Karpas-422 (cell line): ENCODE data around the gene MEOX2. TPM values are rescaled to one million over a fixed set of nuclear protein-coding genes. Genes with fewer than 3 reads are reported as not detected.

Experiments
- DNase-seq: peaks from one replicate; pipeline ENCODE4 v3.0.0-alpha.2; 2015
- H2AFZ ChIP-seq: fragments of 200-600 bp; sonication (generic); 2 replicates; pipeline ENCODE4 v1.6.1; 2014; ENCODE audit warnings: antibody characterized with exemption, low read length, mixed read lengths
- H3K27ac ChIP-seq: fragments of 200-600 bp; sonication (generic); 2 replicates; pipeline ENCODE4 v1.5.1; 2014; ENCODE audit warnings: mild to moderate bottlenecking, low read length, moderate library complexity
- H3K27me3 ChIP-seq: fragments of 200-600 bp; sonication (generic); 2 replicates; pipeline ENCODE4 v1.6.1; 2014; ENCODE audit warnings: low read length, mixed read lengths
- H3K36me3 ChIP-seq: fragments of 200-600 bp; sonication (generic); 2 replicates; pipeline ENCODE4 v1.6.1; 2014; ENCODE audit warnings: low read length, mixed read lengths; ENCODE audit not compliant: insufficient read depth
- H3K4me1 ChIP-seq: fragments of 200-600 bp; sonication (generic); 2 replicates; pipeline ENCODE4 v1.6.1; 2014; ENCODE audit warnings: mild to moderate bottlenecking, low read length, mixed read lengths
- H3K4me2 ChIP-seq: fragments of 200-600 bp; sonication (generic); 2 replicates; pipeline ENCODE4 v1.6.1; 2014; ENCODE audit warnings: low read length, low read depth, mild to moderate bottlenecking; ENCODE audit not compliant: poor library complexity, severe bottlenecking
- H3K4me3 ChIP-seq: fragments of 200-600 bp; sonication (generic); 2 replicates; pipeline ENCODE4 v1.5.1; 2014; ENCODE audit warnings: mild to moderate bottlenecking, antibody characterized with exemption, low read length, mixed read lengths
- H3K79me2 ChIP-seq: fragments of 200-600 bp; sonication (generic); 2 replicates; pipeline ENCODE4 v1.6.1; 2014; ENCODE audit warnings: mild to moderate bottlenecking, low read length, mixed read lengths
- H3K9ac ChIP-seq: fragments of 200-600 bp; sonication (generic); 2 replicates; pipeline ENCODE4 v1.6.0; 2014; ENCODE audit warnings: low read length
- H3K9me2 ChIP-seq: fragments of 200-600 bp; sonication (generic), shearing (Covaris generic); replicated peaks from 2 replicates; pipeline ENCODE4 v1.6.0; 2014; ENCODE audit warnings: mild to moderate bottlenecking, low read length, moderate library complexity; ENCODE audit not compliant: insufficient read depth
- H3K9me3 ChIP-seq: fragments of 300-700, 200-600 bp; sonication (generic); 2 replicates; pipeline ENCODE4 v1.6.1; 2014; ENCODE audit warnings: low read length, mixed read lengths
- H4K20me1 ChIP-seq: fragments of 200-600 bp; sonication (generic); 2 replicates; pipeline ENCODE4 v1.6.1; 2014; ENCODE audit warnings: mild to moderate bottlenecking, antibody characterized with exemption, low read length, low read depth; ENCODE audit not compliant: insufficient read depth
- total RNA-seq: library from RNA; depleted of rRNA; stranded (reverse); fragments of >200 nt; shearing (Covaris generic); gene quantifications from 2 replicates; pipeline ENCODE4 v1.2.3, GENCODE V29; 2014; ENCODE audit warnings: low replicate concordance

Gene MEOX2
- total RNA-seq, 1 experiment from 2014 or later = not detected

DNA sequence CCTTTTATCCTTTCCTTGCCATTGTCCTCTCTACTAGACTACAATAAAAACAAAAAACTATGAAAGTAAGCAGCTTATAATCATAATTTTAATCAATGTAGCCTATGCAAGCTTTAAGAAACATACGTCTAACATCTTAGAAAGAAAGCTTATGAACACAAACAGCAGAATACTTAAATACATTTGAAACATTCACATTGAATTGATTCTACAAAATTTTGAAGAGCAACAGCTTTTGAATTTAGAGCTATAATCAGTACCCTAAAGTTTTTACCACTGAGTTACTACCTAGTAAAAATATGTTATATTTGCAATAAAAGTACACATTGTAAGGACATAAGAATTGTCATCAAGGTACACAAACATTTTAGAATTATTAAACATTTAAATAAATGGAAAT, 7.2 kb downstream of the MEOX2 start:
- Histone ChIP-seq H3K79me2 (no peaks in the 10 kb centered on the region), H3K9ac (no peak overlapping the region), H3K4me1 (no peaks in the 10 kb centered on the region), H3K4me2 (no peak overlapping the region), H3K27ac (no peak overlapping the region), H3K27me3 (no peaks in the 10 kb centered on the region), H4K20me1 (no peaks in the 10 kb centered on the region), H2AFZ (no peak overlapping the region), H3K9me2 (no peaks in the 10 kb centered on the region), H3K36me3 (no peaks in the 10 kb centered on the region), H3K4me3 (no peak overlapping the region), H3K9me3 (peaks cover 4% of the 10 kb centered on the region; the same call in 1 of the 2 replicates)
- no peak for DNase-seq

DNA sequence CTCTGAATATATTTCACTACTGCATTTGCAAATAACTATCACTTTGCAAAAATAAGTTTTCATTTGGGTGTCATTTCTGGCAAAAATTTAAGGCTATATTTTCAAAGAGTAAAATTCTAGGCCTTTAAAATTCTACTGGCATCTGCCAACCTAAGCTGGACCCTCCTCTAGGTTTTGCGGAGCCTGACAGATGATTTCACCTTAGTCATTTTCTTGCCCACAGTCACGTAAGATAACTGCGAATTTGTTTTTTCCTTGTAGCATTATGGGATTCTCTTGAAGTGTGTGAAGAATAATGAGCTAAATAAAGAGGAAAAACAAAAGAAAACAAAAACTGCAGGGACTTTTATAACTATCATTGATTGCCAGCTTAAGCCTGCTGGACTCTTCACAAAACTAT, 7.8 kb downstream of the MEOX2 start:
- H3K4me3 ChIP-seq = no peak overlapping the region
- H3K9ac ChIP-seq = no peak overlapping the region
- H2AFZ ChIP-seq = no peak overlapping the region
- H3K27ac ChIP-seq = no peak overlapping the region
- H3K9me2 ChIP-seq = no peaks in the 10 kb centered on the region
- H4K20me1 ChIP-seq = no peaks in the 10 kb centered on the region
- peaks cover 4% of the 10 kb centered on the region; the same call in 1 of the 2 replicates for H3K9me3 ChIP-seq
- no peaks in the 10 kb centered on the region for H3K4me1 ChIP-seq
- H3K36me3 ChIP-seq = no peaks in the 10 kb centered on the region
- DNase-seq = no peak
- H3K4me2 ChIP-seq = no peak overlapping the region
- no peaks in the 10 kb centered on the region for H3K79me2 ChIP-seq
- H3K27me3 ChIP-seq = no peaks in the 10 kb centered on the region

DNA sequence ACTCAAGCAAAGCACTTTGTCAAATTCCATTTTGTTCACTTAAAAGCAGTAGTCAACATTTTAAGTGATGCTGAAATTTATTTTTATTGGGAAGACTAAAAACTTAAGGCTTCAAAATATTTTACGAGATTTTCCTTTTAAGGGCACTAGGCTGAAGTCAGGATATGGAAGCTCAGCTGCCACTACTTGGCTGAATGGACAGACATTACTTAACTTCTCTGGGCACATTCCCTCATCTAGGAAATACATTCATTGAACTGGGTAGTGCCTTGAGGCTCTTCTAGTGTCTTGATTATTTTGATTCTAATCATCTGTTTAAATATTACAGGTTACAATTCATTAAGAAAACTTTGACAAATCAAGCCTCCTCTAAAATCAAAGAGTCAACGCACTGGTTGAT, 11.1 kb downstream of the MEOX2 start:
- Histone ChIP-seq H3K27ac (no peak overlapping the region), H3K9me2 (no peaks in the 10 kb centered on the region), H3K4me3 (no peak overlapping the region), H2AFZ (no peak overlapping the region), H3K4me2 (no peak overlapping the region), H4K20me1 (no peaks in the 10 kb centered on the region), H3K4me1 (no peaks in the 10 kb centered on the region), H3K9ac (no peak overlapping the region), H3K9me3 (peaks cover 3% of the 10 kb centered on the region; the same call in 1 of the 2 replicates), H3K79me2 (no peaks in the 10 kb centered on the region), H3K27me3 (no peaks in the 10 kb centered on the region), H3K36me3 (no peaks in the 10 kb centered on the region)
- no peak for DNase-seq

DNA sequence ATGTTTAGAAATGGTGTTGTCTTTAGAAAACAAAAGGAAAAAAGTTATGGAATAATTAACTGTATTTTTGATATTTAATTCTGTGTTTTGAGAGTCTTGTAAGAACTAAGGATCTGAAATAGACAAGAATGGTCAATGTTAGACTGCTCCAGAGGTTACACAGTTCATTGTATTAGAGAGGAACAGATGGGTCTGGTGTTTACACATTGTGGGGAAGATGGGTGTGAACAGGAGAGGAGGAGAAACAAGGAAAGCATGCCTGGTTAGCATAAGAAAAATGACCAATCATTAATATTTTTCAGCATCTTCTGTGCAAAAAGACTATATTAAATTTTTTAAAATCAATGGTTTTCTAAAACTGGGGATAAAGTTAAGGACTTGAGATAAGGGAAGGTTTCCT, 11.9 kb downstream of the MEOX2 start:
- DNase-seq = no peak
- no peak overlapping the region for H3K9ac ChIP-seq

DNA sequence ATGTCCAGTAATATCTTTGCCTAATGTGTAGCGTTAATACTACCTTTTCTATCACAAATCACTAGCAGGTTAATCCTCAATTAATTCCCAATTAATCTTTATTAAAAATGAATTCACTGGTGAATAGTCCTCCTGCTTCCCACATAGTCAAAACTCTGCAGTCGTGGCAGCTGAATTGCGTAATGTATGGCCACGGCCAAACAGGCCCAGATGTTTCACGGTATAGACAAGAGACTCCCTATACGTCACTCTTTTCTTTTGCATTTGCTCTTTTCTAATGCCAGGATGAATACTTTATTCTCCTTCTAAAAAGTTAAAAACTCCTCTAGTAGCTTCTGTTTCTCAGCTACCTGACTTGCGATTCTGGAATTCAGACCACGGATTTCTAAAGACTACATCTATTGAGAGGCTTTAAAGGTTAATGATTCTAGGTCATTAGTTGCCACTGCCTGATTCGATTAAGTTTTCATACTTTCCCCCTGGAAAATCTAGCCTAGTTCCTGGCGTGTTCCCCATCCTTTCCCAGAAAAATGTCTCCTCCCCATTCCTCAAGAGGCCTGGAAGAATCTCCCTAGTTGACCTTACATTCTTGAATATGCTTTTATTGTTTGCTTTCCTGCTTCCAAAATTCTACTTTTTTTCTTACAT, 16.9 kb downstream of the MEOX2 start:
- Histone ChIP-seq H3K36me3 (no peaks in the 10 kb centered on the region), H3K27ac (no peak overlapping the region), H2AFZ (no peak overlapping the region), H3K9me3 (0 out of 2 replicates have a peak, but pooled peaks cover 3% of the 10 kb centered on the region), H3K4me1 (no peaks in the 10 kb centered on the region), H4K20me1 (no peaks in the 10 kb centered on the region), H3K27me3 (no peaks in the 10 kb centered on the region), H3K4me2 (no peak overlapping the region), H3K4me3 (no peak overlapping the region), H3K9ac (no peak overlapping the region), H3K79me2 (no peaks in the 10 kb centered on the region), H3K9me2 (no peaks in the 10 kb centered on the region)
- no peak for DNase-seq

More for the DNA sequence above, 11.9 kb downstream of the MEOX2 start:
- no peaks in the 10 kb centered on the region for H3K79me2 ChIP-seq
- H3K4me2 ChIP-seq = no peak overlapping the region
- no peaks in the 10 kb centered on the region for H4K20me1 ChIP-seq
- no peaks in the 10 kb centered on the region for H3K4me1 ChIP-seq
- no peaks in the 10 kb centered on the region for H3K9me2 ChIP-seq
- no peak overlapping the region for H3K4me3 ChIP-seq
- H3K36me3 ChIP-seq = no peaks in the 10 kb centered on the region
- H3K9me3 ChIP-seq = 0 out of 2 replicates have a peak, but pooled peaks cover 3% of the 10 kb centered on the region
- no peaks in the 10 kb centered on the region for H3K27me3 ChIP-seq
- no peak overlapping the region for H3K27ac ChIP-seq
- H2AFZ ChIP-seq = no peak overlapping the region

DNA sequence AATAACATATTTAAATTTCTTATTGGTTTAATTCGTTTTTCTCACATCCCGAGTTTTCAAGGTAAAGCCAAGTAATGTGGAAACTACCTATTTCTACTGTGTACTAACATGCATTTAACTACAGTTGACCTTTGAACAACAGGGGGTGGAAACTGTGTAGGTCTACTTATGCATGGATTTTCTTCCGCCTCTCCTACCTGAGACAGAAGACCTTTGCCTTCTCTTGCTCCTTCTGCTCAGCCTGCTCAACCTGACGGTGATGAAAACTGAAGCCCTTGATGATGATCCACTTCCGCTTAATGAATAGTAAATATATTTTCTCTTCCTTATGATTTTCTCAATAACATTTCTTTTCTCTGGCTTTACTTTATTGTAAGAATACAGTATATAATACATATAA, 18.5 kb downstream of the MEOX2 start:
- Histone ChIP-seq H3K9me3 (0 out of 2 replicates have a peak, but pooled peaks cover 6% of the 10 kb centered on the region), H3K9ac (no peak overlapping the region), H3K36me3 (no peaks in the 10 kb centered on the region), H3K4me2 (no peak overlapping the region), H2AFZ (no peak overlapping the region), H3K27me3 (no peaks in the 10 kb centered on the region), H4K20me1 (no peaks in the 10 kb centered on the region), H3K79me2 (no peaks in the 10 kb centered on the region), H3K4me3 (no peak overlapping the region), H3K9me2 (no peaks in the 10 kb centered on the region), H3K4me1 (no peaks in the 10 kb centered on the region), H3K27ac (no peak overlapping the region)
- no peak for DNase-seq

DNA sequence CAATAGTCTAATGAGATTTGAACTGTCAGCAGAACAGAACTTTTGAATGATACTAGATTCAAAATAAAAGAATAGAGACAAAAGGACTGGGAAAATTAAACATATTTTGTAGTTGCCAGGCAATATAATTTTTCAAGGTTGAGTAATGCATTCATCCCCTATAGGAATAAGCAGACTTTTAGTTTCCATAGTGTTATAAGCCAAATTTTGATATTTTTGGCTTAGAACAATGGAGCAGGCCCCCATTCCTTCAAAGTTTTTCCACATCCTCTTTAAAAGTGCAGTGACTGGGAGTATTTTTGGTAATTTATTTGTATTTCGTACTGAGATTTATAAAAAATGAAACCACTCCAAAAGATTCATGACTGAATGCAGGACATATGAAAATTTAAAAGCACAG, 24.0 kb downstream of the MEOX2 start:
- H3K36me3 ChIP-seq = no peaks in the 10 kb centered on the region
- DNase-seq = no peak
- no peaks in the 10 kb centered on the region for H4K20me1 ChIP-seq

DNA sequence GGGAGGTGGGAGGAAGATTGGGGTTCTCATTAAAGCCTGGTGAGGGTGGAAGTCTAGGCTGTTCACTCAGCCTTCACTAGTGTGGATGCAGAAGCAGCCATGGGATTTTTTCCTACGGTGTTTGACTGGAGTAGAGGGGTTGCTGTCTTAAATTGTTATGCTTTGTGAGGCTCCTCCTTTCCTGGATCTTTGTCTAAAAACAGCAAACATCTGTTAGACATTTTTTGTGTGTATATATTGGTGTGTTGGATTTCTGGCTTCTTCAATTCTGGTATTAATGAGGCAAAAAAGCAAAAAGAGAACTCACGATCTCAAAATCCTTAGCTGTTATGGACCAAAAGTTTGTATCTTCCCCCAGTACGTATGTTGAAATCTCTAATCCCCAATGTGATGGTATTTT, 28.2 kb downstream of the MEOX2 start:
- H3K9me2 ChIP-seq = no peaks in the 10 kb centered on the region
- no peak overlapping the region for H3K27ac ChIP-seq
- H3K36me3 ChIP-seq = no peaks in the 10 kb centered on the region
- no peak overlapping the region for H3K9ac ChIP-seq
- H3K4me2 ChIP-seq = no peak overlapping the region
- no peaks in the 10 kb centered on the region for H3K27me3 ChIP-seq
- no peak overlapping the region for H3K4me3 ChIP-seq
- no peaks in the 10 kb centered on the region for H3K79me2 ChIP-seq
- H2AFZ ChIP-seq = no peak overlapping the region
- H3K9me3 ChIP-seq = peaks cover 14% of the 10 kb centered on the region
- H3K4me1 ChIP-seq = no peaks in the 10 kb centered on the region
- no peaks in the 10 kb centered on the region for H4K20me1 ChIP-seq
- no peak for DNase-seq

More for the DNA sequence above, 24.0 kb downstream of the MEOX2 start:
- Histone ChIP-seq H3K79me2 (no peaks in the 10 kb centered on the region), H3K4me2 (no peak overlapping the region), H3K27ac (no peak overlapping the region), H3K27me3 (no peaks in the 10 kb centered on the region), H3K4me1 (no peaks in the 10 kb centered on the region), H3K4me3 (no peak overlapping the region), H2AFZ (no peak overlapping the region), H3K9ac (no peak overlapping the region), H3K9me3 (peaks cover 15% of the 10 kb centered on the region), H3K9me2 (no peaks in the 10 kb centered on the region)
